Endothelial cell (in vitro differentiated cells): ENCODE measurements around the gene CHCT1. TPM values are rescaled to one million over a fixed set of nuclear protein-coding genes. Genes with fewer than 3 reads are reported as not detected.
"Not testable (repeated sequence)": the region's sequence is repeated elsewhere in the genome, so short reads cannot be mapped to it uniquely, and the experiment has no call there.

ENCODE experiments used
- DNase-seq: peaks from one replicate; pipeline ENCODE4 v3.0.0; 2021; ENCODE audit warnings: low spot score
- H3K27ac Mint-ChIP-seq: one replicate; pipeline ENCODE4 v1.8.0; 2021; ENCODE audit warnings: mixed read lengths, inconsistent platforms; ENCODE audit not compliant: unreplicated experiment
- H3K27me3 Mint-ChIP-seq: one replicate; pipeline ENCODE4 v1.8.0; 2021; ENCODE audit warnings: mild to moderate bottlenecking, moderate library complexity, mixed read lengths, inconsistent platforms; ENCODE audit not compliant: unreplicated experiment
- H3K36me3 Mint-ChIP-seq: one replicate; pipeline ENCODE4 v1.8.0; 2021; ENCODE audit warnings: mild to moderate bottlenecking, low read depth, mixed read lengths, inconsistent platforms; ENCODE audit not compliant: unreplicated experiment
- H3K4me1 Mint-ChIP-seq: one replicate; pipeline ENCODE4 v1.8.0; 2021; ENCODE audit warnings: mild to moderate bottlenecking, mixed read lengths, inconsistent platforms; ENCODE audit not compliant: unreplicated experiment
- H3K4me3 Mint-ChIP-seq: one replicate; pipeline ENCODE4 v1.8.0; 2021; ENCODE audit warnings: mild to moderate bottlenecking, mixed read lengths, inconsistent platforms; ENCODE audit not compliant: unreplicated experiment
- H3K9me3 Mint-ChIP-seq: one replicate; pipeline ENCODE4 v1.8.0; 2021; ENCODE audit warnings: mixed read lengths, inconsistent platforms; ENCODE audit not compliant: unreplicated experiment
- long read RNA-seq: library from polyadenylated mRNA; unstranded; transcript quantifications from one replicate; pipeline ENCODE4 v2.0.0, GENCODE V29; 2020; ENCODE audit not compliant: unreplicated experiment
- total RNA-seq: library from RNA; stranded (reverse); fragmentation: NEBNext Ultra II Directional; extraction: Animal tissue kit (Norgen Biotek cat#: 25700); gene quantifications from one replicate; pipeline ENCODE4 v1.2.1, GENCODE V29; 2021; ENCODE audit not compliant: unreplicated experiment
- TF ChIP-seq, protein P1 (sequence below): fragments of 200-600 bp; sonication (generic); IDR thresholded peaks from one replicate; pipeline ENCODE4 v1.5.0; 2021; ENCODE audit warnings: antibody characterized with exemption; ENCODE audit not compliant: unreplicated experiment

The CHCT1 gene
- total RNA-seq = not detected
- long read RNA-seq = 0 reads

DNA sequence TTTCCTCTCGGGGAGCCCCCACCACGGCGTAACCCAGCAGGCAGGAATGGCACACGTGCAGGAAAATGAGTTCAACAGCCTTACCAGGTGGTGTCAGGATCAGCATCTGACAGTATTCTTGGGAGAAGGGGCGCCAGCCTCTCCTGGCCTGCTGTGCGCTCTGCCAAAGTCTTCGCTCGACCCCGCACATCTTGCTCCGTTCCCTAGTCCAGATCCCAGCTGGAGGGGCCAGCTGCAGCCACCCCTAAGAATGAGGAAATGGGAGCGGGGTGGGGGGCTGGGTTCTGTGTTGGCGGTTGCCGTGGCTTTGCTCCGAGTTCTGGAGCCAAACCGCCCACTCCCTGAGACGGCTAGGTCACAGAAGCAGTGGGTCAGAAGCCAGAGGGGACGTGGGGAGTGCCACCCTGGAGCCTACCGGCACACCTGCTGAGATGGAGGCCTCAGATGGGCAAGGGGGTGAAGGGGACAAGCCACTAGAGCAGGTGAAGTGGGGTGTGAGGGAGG lies at the start of gene CHCT1:
Gene CHCT1 (plus strand): TSS at position 328 of the 504 bp plus-strand sequence. CDS start 104 bp downstream, at position 432.
- DNase-seq = no peak
- H3K36me3 Mint-ChIP-seq = no peaks in the 10 kb centered on the region
- H3K9me3 Mint-ChIP-seq = no peaks in the 10 kb centered on the region

DNA sequence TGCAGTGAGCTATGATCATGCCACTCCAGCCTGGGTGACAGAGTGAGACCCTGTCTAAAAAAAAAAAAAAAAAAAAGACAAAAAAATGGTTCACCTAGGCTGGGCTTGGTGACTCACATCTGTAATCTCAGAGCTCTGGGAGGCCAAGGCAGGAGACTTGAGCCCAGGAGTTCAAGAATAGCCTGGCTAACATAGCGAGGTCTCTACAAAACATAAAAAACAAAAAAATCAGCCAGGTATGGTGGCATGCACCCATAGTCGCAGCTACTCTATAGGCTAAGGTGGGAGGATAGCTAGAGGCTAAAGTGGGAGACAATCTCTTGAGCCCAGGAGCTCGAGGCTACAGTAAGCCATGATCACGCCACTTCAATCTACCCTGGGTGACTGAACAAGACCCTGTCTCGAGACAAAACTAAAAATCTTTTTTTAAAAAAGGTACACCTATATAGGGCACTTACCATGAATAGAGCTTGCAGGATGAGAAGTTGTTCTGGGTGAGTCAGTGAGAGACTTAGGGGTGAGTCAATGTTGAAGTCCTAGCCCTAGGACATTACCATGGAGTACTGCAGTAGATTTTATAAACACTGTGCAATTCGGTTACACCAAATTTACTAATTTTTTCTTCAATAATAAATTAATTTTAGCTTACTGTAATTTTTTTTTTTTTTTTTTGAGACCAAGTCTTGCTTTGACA lies 49.4 kb upstream of the CHCT1 start:
- Mint-ChIP-seq H3K36me3 (no peaks in the 10 kb centered on the region), H3K9me3 (no peaks in the 10 kb centered on the region), H3K4me3 (no peak overlapping the region), H3K4me1 (peaks cover 6% of the 10 kb centered on the region), H3K27me3 (no peaks in the 10 kb centered on the region), H3K27ac (no peak overlapping the region)
- no peak for DNase-seq
- TF ChIP-seq, protein P1, sequence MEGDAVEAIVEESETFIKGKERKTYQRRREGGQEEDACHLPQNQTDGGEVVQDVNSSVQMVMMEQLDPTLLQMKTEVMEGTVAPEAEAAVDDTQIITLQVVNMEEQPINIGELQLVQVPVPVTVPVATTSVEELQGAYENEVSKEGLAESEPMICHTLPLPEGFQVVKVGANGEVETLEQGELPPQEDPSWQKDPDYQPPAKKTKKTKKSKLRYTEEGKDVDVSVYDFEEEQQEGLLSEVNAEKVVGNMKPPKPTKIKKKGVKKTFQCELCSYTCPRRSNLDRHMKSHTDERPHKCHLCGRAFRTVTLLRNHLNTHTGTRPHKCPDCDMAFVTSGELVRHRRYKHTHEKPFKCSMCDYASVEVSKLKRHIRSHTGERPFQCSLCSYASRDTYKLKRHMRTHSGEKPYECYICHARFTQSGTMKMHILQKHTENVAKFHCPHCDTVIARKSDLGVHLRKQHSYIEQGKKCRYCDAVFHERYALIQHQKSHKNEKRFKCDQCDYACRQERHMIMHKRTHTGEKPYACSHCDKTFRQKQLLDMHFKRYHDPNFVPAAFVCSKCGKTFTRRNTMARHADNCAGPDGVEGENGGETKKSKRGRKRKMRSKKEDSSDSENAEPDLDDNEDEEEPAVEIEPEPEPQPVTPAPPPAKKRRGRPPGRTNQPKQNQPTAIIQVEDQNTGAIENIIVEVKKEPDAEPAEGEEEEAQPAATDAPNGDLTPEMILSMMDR = no peak

More for the DNA sequence above, at the start of gene CHCT1:
- Mint-ChIP-seq H3K4me1 (peaks cover 5% of the 10 kb centered on the region), H3K27me3 (peaks cover 8% of the 10 kb centered on the region), H3K4me3 (peak within 1 kb of the TSS; percentile 82), H3K27ac (peak within 1 kb of the TSS; percentile 38)
- TF ChIP-seq, protein P1 = no peak

DNA sequence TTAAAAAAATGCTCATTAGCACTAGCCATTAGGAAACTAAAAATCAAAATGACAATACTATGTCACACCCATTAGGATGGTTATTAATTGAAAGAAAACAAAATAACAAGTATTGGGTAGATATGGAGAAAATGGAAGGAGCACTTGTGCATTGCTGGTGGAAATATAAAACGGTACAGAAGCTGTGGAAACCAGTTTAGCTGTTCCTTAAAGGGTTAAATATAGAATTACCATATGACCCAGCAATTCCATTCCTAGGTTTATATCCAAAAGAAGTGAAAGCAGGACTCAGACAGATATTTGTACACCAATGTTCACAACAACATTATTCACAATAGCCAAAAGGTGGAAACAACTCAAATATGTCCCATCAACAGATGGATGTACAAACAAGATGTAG lies 44.1 kb upstream of the CHCT1 start:
- not testable (repeated sequence) for H3K4me3 Mint-ChIP-seq, H3K4me1 Mint-ChIP-seq, H3K27me3 Mint-ChIP-seq, H3K27ac Mint-ChIP-seq, H3K9me3 Mint-ChIP-seq, H3K36me3 Mint-ChIP-seq, DNase-seq

DNA sequence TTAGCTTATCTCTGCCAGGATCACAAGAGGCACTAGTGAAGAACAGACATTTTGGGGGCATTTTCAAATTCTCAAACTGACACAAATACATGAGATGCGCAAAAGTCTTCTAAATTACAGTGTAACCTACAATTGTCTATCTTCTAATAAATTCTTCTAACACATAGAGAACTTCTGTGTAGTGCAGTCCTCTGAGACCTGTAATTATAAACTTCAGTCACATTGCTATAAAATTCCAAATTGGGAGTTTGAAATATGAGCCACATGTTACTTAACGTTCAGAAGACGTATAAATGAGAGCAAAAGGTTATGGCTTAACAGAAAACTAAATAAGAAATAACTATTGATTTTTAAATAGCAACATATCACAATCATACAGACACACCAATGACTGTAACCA lies 42.8 kb upstream of the CHCT1 start:
- H3K27me3 Mint-ChIP-seq, H3K4me3 Mint-ChIP-seq, H3K9me3 Mint-ChIP-seq, H3K4me1 Mint-ChIP-seq, H3K36me3 Mint-ChIP-seq, DNase-seq, H3K27ac Mint-ChIP-seq: not testable (repeated sequence)

DNA sequence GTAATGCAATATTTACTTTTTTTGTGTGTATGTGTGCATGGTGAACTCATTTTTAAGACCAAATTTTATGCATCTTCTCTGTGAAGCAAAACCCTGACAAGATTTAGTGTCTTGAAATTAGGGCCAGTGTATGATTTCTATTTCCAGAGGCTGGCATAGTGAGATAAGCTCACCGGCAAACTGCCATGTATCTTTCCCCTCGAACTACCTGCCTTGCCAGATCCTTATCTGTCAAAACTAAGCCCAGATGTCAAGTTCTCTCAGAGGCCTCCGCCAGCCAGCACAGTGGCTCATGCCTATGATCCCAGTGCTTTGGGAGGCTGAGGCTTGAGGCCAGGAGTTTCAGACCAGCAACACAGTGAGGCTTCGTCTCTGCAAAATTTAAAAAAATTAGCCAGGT lies 40.3 kb upstream of the CHCT1 start:
- DNase-seq = no peak
- Mint-ChIP-seq H3K36me3 (no peaks in the 10 kb centered on the region), H3K4me1 (peaks cover 21% of the 10 kb centered on the region), H3K27ac (no peak overlapping the region), H3K27me3 (no peaks in the 10 kb centered on the region), H3K9me3 (no peaks in the 10 kb centered on the region), H3K4me3 (no peak overlapping the region)
- TF ChIP-seq, protein P1 = no peak

DNA sequence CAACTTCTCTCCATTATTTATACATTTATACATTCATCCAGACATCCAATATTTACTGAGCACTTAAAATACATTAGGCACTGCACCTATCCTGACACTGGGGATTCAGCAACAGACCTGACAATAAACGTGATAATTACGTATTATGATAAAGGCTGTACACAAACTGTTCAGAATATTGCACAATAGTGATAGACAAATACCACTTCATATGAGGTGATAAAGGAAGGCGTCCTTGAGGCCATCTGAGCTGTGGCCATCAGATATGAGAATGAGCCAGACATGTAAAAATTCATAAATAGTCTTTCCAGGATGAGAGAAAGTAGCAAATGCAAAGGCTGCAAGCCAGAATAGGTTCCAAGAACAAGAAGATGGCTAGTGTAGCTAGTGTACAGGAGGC lies 38.9 kb upstream of the CHCT1 start:
- H3K4me1 Mint-ChIP-seq = peaks cover 26% of the 10 kb centered on the region
- TF ChIP-seq, protein P1 = no peak
- no peaks in the 10 kb centered on the region for H3K36me3 Mint-ChIP-seq
- no peak overlapping the region for H3K4me3 Mint-ChIP-seq
- no peak for DNase-seq
- no peaks in the 10 kb centered on the region for H3K9me3 Mint-ChIP-seq
- no peak overlapping the region for H3K27ac Mint-ChIP-seq
- H3K27me3 Mint-ChIP-seq = no peaks in the 10 kb centered on the region

DNA sequence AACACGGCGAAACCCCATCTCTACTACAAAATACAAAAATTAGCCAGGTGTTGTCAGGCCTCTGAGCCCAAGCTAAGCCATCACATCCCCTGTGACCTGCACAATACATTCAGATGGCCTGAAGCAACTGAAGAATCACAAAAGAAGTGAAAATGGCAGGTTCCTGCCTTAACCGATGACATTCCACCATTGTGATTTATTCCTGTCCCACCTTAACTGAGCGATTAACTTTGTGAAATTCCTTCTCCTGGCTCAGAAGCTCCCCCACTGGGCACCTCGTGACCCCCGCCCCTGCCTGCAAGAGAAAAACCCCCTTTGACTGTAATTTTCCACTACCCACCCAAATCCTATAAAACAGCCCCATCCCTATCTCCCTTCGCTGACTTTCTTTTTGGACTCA lies 37.4 kb upstream of the CHCT1 start:
- not testable (repeated sequence) for H3K9me3 Mint-ChIP-seq, H3K36me3 Mint-ChIP-seq, DNase-seq, H3K27me3 Mint-ChIP-seq, H3K4me3 Mint-ChIP-seq
- Mint-ChIP-seq H3K27ac (peak overlapping the region; percentile 27), H3K4me1 (peaks cover 33% of the 10 kb centered on the region)
